GM23338 (cell line): ENCODE data around the gene CTBP2. TPM values are rescaled to one million over a fixed set of nuclear protein-coding genes. Genes with fewer than 3 reads are reported as not detected.

ENCODE experiments used
- ATAC-seq: fragments of 200-7000 bp; cut with Tn5 transposase; 3 replicates; pipeline ENCODE4 v1.9.1; 2020
- DNase-seq: peaks from one replicate; pipeline ENCODE4 v3.0.0-alpha.2; 2015; ENCODE audit warnings: low spot score
- H2AFZ ChIP-seq: fragments of 200-600 bp; sonication (generic); 2 replicates; pipeline ENCODE4 v1.8.0; 2016; ENCODE audit warnings: antibody characterized with exemption, mild to moderate bottlenecking, moderate library complexity
- H3F3A ChIP-seq: fragments of 200-600 bp; sonication (generic); replicated peaks from 2 replicates; pipeline ENCODE4 v1.8.0; 2017; ENCODE audit warnings: antibody characterized with exemption, mixed run types, low read depth
- H3K27ac ChIP-seq: fragments of 200-600 bp; sonication (generic); 2 replicates; pipeline ENCODE4 v1.6.1; 2016; ENCODE audit warnings: low read depth
- H3K27me3 ChIP-seq: fragments of 200-600 bp; sonication (generic); 2 replicates; pipeline ENCODE4 v1.8.0; 2016; ENCODE audit warnings: mild to moderate bottlenecking, mixed run types, moderate library complexity; ENCODE audit not compliant: insufficient read depth
- H3K36me3 ChIP-seq: fragments of 200-600 bp; sonication (generic); 2 replicates; pipeline ENCODE4 v1.8.0; 2016; ENCODE audit warnings: mild to moderate bottlenecking; ENCODE audit not compliant: insufficient read depth
- H3K4me1 ChIP-seq: fragments of 200-600 bp; sonication (generic); 2 replicates; pipeline ENCODE4 v1.8.0; 2016; ENCODE audit warnings: mild to moderate bottlenecking, moderate library complexity; ENCODE audit not compliant: insufficient read depth
- H3K4me2 ChIP-seq: fragments of 200-600 bp; sonication (generic); 2 replicates; pipeline ENCODE4 v1.7.1; 2017; ENCODE audit warnings: mixed run types
- H3K4me3 ChIP-seq: fragments of 200-600 bp; sonication (generic); 2 replicates; pipeline ENCODE4 v1.6.1; 2016; ENCODE audit warnings: mixed run types
- H3K79me2 ChIP-seq: fragments of 200-600 bp; sonication (generic); replicated peaks from 2 replicates; pipeline ENCODE4 v1.8.0; 2017; ENCODE audit warnings: mild to moderate bottlenecking; ENCODE audit not compliant: insufficient read depth
- H3K9me2 ChIP-seq: fragments of 200-600 bp; sonication (generic); 2 replicates; pipeline ENCODE4 v1.8.0; 2017; ENCODE audit not compliant: insufficient read depth
- H4K20me1 ChIP-seq: fragments of 200-600 bp; sonication (generic); replicated peaks from 2 replicates; pipeline ENCODE4 v1.8.0; 2017; ENCODE audit warnings: mild to moderate bottlenecking; ENCODE audit not compliant: insufficient read depth
- H3K27ac Mint-ChIP-seq: 2 replicates; pipeline ENCODE4 v1.8.0; 2020; ENCODE audit warnings: inconsistent platforms, mild to moderate bottlenecking, moderate library complexity, mixed read lengths
- H3K27me3 Mint-ChIP-seq: 3 replicates; pipeline ENCODE4 v1.8.0; 2022; ENCODE audit warnings: low read depth, mild to moderate bottlenecking, moderate library complexity, mixed read lengths, inconsistent platforms; ENCODE audit not compliant: insufficient read depth, poor library complexity
- H3K36me3 Mint-ChIP-seq: 3 replicates; pipeline ENCODE4 v1.8.0; 2021; ENCODE audit warnings: low read depth, mild to moderate bottlenecking, inconsistent platforms, moderate library complexity, mixed read lengths
- H3K4me1 Mint-ChIP-seq: 3 replicates; pipeline ENCODE4 v1.8.0; 2020; ENCODE audit warnings: mild to moderate bottlenecking, inconsistent platforms, mixed read lengths
- H3K4me3 Mint-ChIP-seq: 3 replicates; pipeline ENCODE4 v1.8.0; 2021; ENCODE audit warnings: moderate library complexity, mild to moderate bottlenecking, inconsistent platforms, mixed read lengths
- H3K9me3 Mint-ChIP-seq: 3 replicates; pipeline ENCODE4 v1.8.0; 2020; ENCODE audit warnings: moderate library complexity, mild to moderate bottlenecking, inconsistent platforms, mixed read lengths
- CREB1 ChIP-seq: fragments of 250-450 bp; sonication (Bioruptor Pico); IDR thresholded peaks from 2 replicates; pipeline ENCODE4 v1.5.0; 2020; ENCODE audit warnings: low read depth, mild to moderate bottlenecking, moderate library complexity
- EZH2 ChIP-seq: fragments of 200-600 bp; sonication (generic); IDR thresholded peaks from one replicate; pipeline ENCODE4 v1.8.0; 2017; ENCODE audit warnings: antibody characterized with exemption, mild to moderate bottlenecking, low read depth; ENCODE audit not compliant: unreplicated experiment
- EZH2phosphoT487 ChIP-seq: fragments of 200-600 bp; sonication (generic); IDR thresholded peaks from one replicate; pipeline ENCODE4 v1.8.1; 2018; ENCODE audit warnings: antibody characterized with exemption; ENCODE audit not compliant: unreplicated experiment
- NANOG ChIP-seq: IDR thresholded peaks from 2 replicates; pipeline ENCODE4 v1.6.1; 2016; ENCODE audit warnings: antibody characterized with exemption, borderline replicate concordance
- POLR2AphosphoS5 ChIP-seq: IDR thresholded peaks from 2 replicates; pipeline ENCODE4 v1.6.1; 2016; ENCODE audit warnings: antibody characterized with exemption, low read depth
- STAT1 ChIP-seq: IDR thresholded peaks from one replicate; pipeline ENCODE4 v1.6.1; 2016; ENCODE audit warnings: antibody characterized with exemption; ENCODE audit not compliant: unreplicated experiment
- ZNF114 ChIP-seq: fragments of 250-450 bp; sonication (Bioruptor Pico); IDR thresholded peaks from 2 replicates; pipeline ENCODE4 v1.5.0; 2020; ENCODE audit warnings: mild to moderate bottlenecking, moderate library complexity
- ZNF331 ChIP-seq: fragments of 250-450 bp; sonication (Bioruptor Pico); IDR thresholded peaks from 2 replicates; pipeline ENCODE4 v1.5.0; 2020; ENCODE audit warnings: low read depth, mild to moderate bottlenecking, moderate library complexity
- polyA plus RNA-seq: library from polyadenylated mRNA; unstranded; fragments of >200 nt; fragmentation: Nextera tagmentation; extraction: Ambion mirVana; gene quantifications from 2 replicates; pipeline ENCODE4 v1.2.1, GENCODE V29; 2016
- total RNA-seq: library from RNA; depleted of rRNA; stranded (reverse); fragments of >200 nt; shearing (Covaris generic); gene quantifications from 2 replicates; pipeline ENCODE4 v1.2.3, GENCODE V29; 2014
- TF ChIP-seq, protein P1 (sequence below), 2 experiments: fragments of 200-600 bp in 1 of 2; sonication (generic) in 1 of 2; conservative IDR thresholded peaks; 2 replicates each; pipeline versions ENCODE4 v1.5.1 to v1.6.1; 2016 to 2017; ENCODE audit warnings: antibody characterized with exemption in 2 of 2, low read depth in 2 of 2, mild to moderate bottlenecking in 2 of 2, moderate library complexity in 1 of 2
- TF ChIP-seq, protein P2 (sequence below): IDR thresholded peaks from 2 replicates; pipeline ENCODE4 v1.6.1; 2016; ENCODE audit warnings: antibody characterized with exemption
- TF ChIP-seq, protein P3 (sequence below): IDR thresholded peaks from one replicate; pipeline ENCODE4 v1.6.1; 2018; ENCODE audit warnings: antibody characterized with exemption; ENCODE audit not compliant: unreplicated experiment

Gene CTBP2
- total and polyA plus RNA-seq, 2 experiments from 2014 or later, result 133 to 265 TPM

DNA sequence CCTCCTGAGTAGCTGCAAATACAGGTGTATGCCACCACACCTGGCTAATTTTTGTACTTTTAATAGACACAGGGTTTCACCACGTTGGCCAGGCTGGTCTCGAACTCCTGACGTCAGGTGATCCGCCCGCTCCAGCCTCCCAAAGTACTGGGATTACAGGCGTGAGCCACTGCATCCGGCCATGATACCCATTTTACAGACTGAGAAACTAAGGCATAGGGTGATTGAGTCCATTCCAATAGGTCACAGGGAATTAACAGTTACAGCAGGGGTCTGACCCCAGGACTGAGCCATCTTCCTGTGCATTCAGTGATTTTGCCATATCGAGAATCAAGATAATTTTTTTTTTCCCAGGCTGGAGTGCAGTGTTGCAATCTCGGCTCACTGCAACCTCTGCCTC is 12.3 kb upstream of the CTBP2 start:
- Histone ChIP-seq H3K9me2 (no peaks in the 10 kb centered on the region), H3K27ac (no peak overlapping the region), H4K20me1 (no peaks in the 10 kb centered on the region), H3K27me3 (no peaks in the 10 kb centered on the region), H2AFZ (no peak overlapping the region), H3K4me1 (0 out of 2 replicates have a peak, but pooled peaks cover 4% of the 10 kb centered on the region), H3K4me3 (no peak overlapping the region), H3K4me2 (no peak overlapping the region), H3K36me3 (no peaks in the 10 kb centered on the region), H3K79me2 (no peaks in the 10 kb centered on the region), H3F3A (no peaks in the 10 kb centered on the region)
- H3K4me1 Mint-ChIP-seq, result peaks cover 13% of the 10 kb centered on the region
- TF ChIP-seq EZH2, result no peak
- no peak for TF ChIP-seq POLR2AphosphoS5
- no peak for TF ChIP-seq NANOG
- TF ChIP-seq, protein P1, sequence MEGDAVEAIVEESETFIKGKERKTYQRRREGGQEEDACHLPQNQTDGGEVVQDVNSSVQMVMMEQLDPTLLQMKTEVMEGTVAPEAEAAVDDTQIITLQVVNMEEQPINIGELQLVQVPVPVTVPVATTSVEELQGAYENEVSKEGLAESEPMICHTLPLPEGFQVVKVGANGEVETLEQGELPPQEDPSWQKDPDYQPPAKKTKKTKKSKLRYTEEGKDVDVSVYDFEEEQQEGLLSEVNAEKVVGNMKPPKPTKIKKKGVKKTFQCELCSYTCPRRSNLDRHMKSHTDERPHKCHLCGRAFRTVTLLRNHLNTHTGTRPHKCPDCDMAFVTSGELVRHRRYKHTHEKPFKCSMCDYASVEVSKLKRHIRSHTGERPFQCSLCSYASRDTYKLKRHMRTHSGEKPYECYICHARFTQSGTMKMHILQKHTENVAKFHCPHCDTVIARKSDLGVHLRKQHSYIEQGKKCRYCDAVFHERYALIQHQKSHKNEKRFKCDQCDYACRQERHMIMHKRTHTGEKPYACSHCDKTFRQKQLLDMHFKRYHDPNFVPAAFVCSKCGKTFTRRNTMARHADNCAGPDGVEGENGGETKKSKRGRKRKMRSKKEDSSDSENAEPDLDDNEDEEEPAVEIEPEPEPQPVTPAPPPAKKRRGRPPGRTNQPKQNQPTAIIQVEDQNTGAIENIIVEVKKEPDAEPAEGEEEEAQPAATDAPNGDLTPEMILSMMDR (conservative IDR thresholded peaks at IDR 0.05; ENCODE audit: low read depth in 2 of 2), result no peak
- no peak for TF ChIP-seq STAT1
- no peak overlapping the region for H3K4me3 Mint-ChIP-seq
- no peaks in the 10 kb centered on the region for H3K27me3 Mint-ChIP-seq
- ATAC-seq (no peak), DNase-seq (no peak)
- H3K9me3 Mint-ChIP-seq, result no peaks in the 10 kb centered on the region
- H3K27ac Mint-ChIP-seq, result no peak overlapping the region
- no peaks in the 10 kb centered on the region for H3K36me3 Mint-ChIP-seq

DNA sequence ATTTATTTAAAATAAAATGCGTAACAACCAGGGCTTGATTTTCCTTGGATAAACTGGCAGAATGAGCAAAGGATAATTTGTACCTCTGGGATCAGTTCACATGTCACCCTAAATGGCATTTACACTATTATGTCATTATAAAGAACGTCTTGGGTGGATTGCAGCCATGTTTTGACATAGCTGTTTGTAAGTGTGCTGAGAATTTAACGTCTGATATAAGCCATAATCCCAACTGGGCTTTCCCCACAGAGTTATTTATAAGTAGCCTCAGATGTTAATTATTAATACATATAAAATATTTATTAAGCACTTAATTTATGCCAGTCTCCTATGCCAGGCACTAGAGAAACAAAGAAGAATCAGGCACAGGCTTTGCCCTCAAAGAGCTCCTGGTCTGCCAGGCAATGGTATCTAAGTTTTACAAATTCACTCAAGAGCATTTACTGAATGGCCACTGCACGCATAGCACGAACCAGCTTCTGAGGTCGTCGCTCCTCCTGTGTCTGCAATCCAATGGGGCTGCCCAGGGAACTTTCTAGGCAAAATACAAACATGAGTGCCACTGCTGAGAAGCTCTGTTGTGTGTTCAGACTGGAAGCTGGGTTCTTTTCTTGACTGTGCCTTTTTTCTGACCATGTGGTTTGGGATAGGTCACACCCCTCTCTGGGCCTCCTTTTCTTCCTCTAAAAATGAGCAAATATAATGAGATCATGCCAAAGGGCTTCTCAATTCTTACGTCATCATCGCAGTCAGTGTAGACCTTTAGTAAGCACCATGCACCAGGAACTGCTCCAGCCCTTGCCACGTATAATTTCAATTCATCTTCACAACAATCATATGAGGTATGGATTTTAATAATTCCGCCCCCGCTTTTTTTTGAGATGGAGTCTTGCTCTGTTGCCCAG is 11.3 kb upstream of the CTBP2 start:
- no peaks in the 10 kb centered on the region for H4K20me1 ChIP-seq
- no peak overlapping the region for H3K4me2 ChIP-seq
- H2AFZ ChIP-seq, result no peak overlapping the region
- H3K9me2 ChIP-seq, result no peaks in the 10 kb centered on the region
- Mint-ChIP-seq H3K4me1 (peaks cover 13% of the 10 kb centered on the region), H3K27me3 (no peaks in the 10 kb centered on the region), H3K4me3 (no peak overlapping the region), H3K27ac (no peak overlapping the region), H3K9me3 (no peaks in the 10 kb centered on the region), H3K36me3 (no peaks in the 10 kb centered on the region)
- H3K36me3 ChIP-seq, result no peaks in the 10 kb centered on the region
- TF ChIP-seq EZH2phosphoT487, result no peak
- TF ChIP-seq ZNF331, result no peak
- TF ChIP-seq, protein P2, sequence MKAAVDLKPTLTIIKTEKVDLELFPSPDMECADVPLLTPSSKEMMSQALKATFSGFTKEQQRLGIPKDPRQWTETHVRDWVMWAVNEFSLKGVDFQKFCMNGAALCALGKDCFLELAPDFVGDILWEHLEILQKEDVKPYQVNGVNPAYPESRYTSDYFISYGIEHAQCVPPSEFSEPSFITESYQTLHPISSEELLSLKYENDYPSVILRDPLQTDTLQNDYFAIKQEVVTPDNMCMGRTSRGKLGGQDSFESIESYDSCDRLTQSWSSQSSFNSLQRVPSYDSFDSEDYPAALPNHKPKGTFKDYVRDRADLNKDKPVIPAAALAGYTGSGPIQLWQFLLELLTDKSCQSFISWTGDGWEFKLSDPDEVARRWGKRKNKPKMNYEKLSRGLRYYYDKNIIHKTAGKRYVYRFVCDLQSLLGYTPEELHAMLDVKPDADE, result no peak
- no peak for TF ChIP-seq EZH2
- TF ChIP-seq, protein P1 (conservative IDR thresholded peaks at IDR 0.05; ENCODE audit: low read depth in 2 of 2), result no peak
- no peak for TF ChIP-seq POLR2AphosphoS5
- TF ChIP-seq, protein P3, sequence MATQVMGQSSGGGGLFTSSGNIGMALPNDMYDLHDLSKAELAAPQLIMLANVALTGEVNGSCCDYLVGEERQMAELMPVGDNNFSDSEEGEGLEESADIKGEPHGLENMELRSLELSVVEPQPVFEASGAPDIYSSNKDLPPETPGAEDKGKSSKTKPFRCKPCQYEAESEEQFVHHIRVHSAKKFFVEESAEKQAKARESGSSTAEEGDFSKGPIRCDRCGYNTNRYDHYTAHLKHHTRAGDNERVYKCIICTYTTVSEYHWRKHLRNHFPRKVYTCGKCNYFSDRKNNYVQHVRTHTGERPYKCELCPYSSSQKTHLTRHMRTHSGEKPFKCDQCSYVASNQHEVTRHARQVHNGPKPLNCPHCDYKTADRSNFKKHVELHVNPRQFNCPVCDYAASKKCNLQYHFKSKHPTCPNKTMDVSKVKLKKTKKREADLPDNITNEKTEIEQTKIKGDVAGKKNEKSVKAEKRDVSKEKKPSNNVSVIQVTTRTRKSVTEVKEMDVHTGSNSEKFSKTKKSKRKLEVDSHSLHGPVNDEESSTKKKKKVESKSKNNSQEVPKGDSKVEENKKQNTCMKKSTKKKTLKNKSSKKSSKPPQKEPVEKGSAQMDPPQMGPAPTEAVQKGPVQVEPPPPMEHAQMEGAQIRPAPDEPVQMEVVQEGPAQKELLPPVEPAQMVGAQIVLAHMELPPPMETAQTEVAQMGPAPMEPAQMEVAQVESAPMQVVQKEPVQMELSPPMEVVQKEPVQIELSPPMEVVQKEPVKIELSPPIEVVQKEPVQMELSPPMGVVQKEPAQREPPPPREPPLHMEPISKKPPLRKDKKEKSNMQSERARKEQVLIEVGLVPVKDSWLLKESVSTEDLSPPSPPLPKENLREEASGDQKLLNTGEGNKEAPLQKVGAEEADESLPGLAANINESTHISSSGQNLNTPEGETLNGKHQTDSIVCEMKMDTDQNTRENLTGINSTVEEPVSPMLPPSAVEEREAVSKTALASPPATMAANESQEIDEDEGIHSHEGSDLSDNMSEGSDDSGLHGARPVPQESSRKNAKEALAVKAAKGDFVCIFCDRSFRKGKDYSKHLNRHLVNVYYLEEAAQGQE, result no peak
- TF ChIP-seq ZNF114 (CRISPR knock-in tag), result no peak
- no peak for TF ChIP-seq STAT1
- TF ChIP-seq CREB1 (CRISPR knock-in tag), result no peak
- TF ChIP-seq NANOG, result no peak
- H3K4me1 ChIP-seq, result 0 out of 2 replicates have a peak, but pooled peaks cover 4% of the 10 kb centered on the region
- no peak overlapping the region for H3K4me3 ChIP-seq
- ATAC-seq (peak; percentile 32; the same call in 2 of the 3 replicates), DNase-seq (no peak)
- no peaks in the 10 kb centered on the region for H3K79me2 ChIP-seq
- no peaks in the 10 kb centered on the region for H3F3A ChIP-seq
- no peak overlapping the region for H3K27ac ChIP-seq
- no peaks in the 10 kb centered on the region for H3K27me3 ChIP-seq
